HG03060 (cell line): ENCODE data around the gene KRTAP9-1.
"Not testable (repeated sequence)": the region's sequence is repeated elsewhere in the genome, so short reads cannot be mapped to it uniquely, and the experiment has no call there.

Experiments used
- ATAC-seq: cut with Tn5 transposase; IDR thresholded peaks from one replicate; pipeline ENCODE4 v1.9.1; 2021; ENCODE audit warnings: low read depth, moderate number of reproducible peaks; ENCODE audit not compliant: unreplicated experiment

KRTAP9-1 gene, protein sequence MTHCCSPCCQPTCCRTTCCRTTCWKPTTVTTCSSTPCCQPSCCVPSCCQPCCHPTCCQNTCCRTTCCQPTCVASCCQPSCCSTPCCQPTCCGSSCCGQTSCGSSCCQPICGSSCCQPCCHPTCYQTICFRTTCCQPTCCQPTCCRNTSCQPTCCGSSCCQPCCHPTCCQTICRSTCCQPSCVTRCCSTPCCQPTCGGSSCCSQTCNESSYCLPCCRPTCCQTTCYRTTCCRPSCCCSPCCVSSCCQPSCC

GRCh38 chr17:41189837-41190318, at the start of gene KRTAP9-1:
TSS of gene KRTAP9-1 (plus strand) at chr17:41189887. CDS start at chr17:41189887, 0 bp downstream.
- ATAC-seq, result not testable (repeated sequence)

DNA sequence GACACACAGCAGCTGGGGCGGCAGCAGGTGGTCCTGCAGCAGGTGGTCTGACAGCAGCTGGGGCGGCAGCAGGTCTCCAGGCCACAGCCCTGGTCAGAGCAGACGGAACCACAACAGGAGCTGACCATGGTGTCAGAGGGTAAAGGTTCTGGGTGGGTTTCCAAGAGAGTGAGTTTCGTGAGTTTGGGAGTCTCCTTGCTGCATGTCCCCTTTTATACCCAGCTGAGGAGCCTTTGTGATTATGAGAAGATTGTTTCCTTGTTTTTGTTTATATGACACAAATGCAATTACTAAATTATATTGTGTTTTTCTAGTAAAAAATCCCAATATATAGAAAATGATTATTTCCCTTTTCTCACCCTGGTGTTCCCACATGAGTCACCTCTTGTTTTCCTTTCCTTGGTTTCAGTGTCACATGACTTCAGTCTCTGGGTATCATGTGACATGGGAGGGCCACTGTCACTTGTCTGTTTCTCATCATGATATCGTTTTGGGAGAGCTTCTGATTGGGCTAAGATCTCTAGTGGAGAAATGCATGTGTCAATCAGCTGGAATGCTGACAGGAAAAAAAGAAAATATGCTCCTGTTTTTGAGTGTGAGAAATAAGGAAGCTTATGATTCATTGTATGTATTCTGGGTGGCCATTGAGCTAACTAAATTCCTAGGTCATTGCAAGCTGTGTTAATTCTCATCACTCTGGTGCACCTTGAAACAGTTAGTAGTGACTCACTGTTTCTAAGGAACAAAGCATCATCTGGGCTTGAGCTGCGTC, 49.1 kb upstream of the KRTAP9-1 start, which contains the start of gene KRTAP4-6:
Gene KRTAP4-6, minus strand, starts transcription at position 185 of the 772 bp plus-strand sequence. Its CDS starts 57 bp downstream, at position 128.
- ATAC-seq, result no peak

DNA sequence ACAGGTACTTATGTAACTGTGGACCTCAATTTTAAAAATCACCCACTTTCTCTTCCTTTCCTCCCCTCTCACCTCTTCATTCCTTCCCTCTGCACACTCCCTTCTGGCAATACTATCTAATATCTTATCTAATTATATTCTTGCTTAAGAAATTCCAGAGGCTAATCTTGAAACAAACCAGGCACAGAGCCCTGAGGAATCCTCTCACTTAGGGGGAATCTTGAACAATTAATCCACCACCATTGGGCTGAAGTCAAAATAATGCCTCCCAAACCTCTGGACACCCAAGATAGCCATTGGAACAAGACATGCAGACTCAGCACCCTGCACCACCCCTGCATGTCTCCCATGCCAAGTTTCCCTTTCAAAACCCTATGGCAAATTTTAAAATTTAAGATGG, 48.3 kb upstream of the KRTAP9-1 start:
- ATAC-seq, result no peak

DNA sequence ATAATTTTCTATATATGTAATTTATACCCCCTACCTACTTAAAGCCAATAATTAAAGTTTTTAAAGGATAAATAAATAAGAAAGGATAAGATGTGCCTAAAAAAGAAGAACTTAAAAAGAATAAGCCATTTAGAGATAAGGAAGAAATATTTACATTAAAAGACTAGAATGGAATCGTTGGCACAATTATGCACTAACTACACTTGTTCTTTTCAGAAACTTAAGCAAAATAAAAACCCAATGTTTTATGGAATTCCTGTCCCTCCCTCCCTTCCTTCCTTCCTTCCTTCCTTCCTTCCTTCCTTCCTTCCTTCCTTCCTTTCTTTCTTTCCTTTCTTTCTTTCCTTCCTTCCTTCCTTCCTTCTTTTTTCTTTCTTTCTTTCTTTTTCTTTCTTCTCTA, 44.8 kb upstream of the KRTAP9-1 start:
- no peak for ATAC-seq

DNA sequence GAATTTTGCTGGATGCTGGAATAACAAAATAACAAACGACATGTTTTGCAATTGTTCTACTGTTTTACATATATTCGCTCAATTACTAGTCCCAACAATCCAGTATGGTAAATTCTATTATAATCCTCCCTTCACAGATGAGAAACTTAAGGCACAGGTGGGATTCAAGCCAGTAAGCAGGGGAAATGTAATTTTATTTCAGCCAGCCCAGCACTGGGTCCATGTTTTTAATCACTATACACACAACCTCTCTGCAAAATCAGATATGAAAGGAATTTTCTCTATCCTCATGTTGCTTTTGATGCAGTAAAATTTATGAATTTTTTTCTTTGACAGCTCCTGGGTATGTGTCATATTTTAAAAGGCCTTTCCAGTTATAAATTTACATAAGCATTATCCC, 44.4 kb upstream of the KRTAP9-1 start:
- no peak for ATAC-seq

DNA sequence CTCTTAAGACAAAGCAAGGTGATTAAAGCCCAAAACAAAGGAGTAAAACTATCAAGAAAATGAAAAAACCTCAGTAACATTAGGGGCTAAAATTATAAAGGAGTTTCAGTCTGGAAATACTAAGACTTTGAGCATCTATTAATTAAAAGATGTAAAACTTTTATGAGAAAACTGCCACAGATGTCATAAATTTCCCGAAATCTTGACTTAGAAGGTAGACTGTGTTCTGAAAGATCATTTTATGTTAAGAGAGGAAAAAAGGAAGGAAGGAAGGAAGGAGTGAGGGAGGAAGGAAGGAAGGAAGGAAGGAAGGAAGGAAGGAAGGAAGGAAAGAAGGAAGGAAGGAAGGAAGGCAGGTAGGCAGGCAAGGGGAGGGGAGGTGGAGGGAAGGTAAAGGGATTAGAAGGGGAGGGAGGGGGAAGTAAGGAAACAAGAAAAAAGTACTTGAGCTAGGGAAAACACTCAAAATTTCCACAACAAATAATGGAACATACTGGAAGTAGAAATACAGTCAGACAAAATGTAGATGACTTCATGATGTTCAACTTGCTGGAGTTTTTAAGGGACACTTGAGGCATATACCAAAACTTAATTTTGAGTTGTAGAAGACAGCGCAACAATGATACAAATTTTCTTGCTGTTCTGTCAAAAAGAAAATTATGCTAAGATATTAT, 42.0 kb upstream of the KRTAP9-1 start:
- ATAC-seq, result no peak

GRCh38 chr17:41148971-41149651, 40.6 kb upstream of the KRTAP9-1 start:
- not testable (repeated sequence) for ATAC-seq

GRCh38 chr17:41149652-41149985, 40.1 kb upstream of the KRTAP9-1 start, which contains the start of gene KRTAP4-5:
TSS of gene KRTAP4-5 (minus strand) at chr17:41149825. CDS start at chr17:41149767, 58 bp downstream.
- ATAC-seq, result no peak

DNA sequence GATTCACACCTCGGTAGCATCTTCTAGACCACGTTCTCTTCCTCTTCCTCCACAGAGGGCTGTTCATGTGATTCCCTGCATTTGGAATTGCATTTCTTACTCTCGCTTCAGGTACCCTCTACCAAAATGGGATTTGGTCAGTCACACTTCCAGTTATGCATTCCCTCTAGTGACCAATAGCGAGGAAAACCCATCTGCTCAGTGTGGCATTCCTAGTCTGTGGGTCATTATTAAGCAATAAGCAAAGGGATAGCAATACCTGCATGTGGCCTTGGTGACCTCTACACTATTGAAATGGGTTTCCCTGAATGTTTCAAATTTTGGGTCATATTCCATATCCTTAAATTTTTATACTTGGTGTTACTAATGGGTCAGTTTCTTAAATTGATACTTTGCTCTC, 39.7 kb upstream of the KRTAP9-1 start:
- ATAC-seq, result no peak

DNA sequence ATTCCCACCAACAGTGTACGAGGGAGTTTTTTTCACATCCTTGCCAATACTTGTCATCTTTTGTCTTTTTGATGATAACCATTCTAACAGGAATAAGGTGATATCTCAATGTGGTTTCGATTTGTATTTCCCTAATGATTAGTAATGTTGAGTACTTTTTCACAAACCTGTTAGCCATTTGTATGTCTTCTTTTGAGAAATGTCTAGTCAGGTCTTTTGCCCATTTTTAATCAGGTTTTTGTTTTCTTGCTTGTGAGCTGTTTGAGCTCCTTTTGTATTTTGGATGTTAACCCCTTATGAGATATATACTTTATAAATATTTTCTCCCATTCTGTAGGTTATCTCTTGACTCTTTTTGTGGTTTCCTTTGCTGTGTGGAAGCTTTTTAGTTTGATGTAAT, 38.2 kb upstream of the KRTAP9-1 start:
- no peak for ATAC-seq

DNA sequence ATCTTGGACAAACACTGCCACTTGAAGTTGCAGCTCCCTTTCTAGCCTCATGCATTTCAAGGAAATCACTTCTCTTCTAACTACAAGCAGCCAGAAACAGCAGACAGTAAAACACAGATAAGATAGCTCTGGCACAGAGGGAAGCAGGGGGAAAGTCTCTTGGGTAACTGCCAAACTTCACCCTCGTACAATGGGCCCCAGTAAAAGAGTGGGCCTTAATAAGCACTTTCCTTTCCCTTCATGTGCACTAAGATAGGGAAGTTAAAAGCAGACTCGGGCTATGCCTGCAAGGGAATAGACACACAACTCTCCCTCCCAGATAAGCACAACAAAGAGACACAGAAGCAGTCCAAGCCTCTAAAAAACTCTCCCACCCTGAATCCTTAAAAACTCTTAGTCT, 35.8 kb upstream of the KRTAP9-1 start:
- no peak for ATAC-seq

- not testable (repeated sequence) for ATAC-seq
These were observed 29.5 kb upstream of the KRTAP9-1 start for GRCh38 chr17:41160190-41160589.

GRCh38 chr17:41160648-41161047, 29.0 kb upstream of the KRTAP9-1 start, which contains the start of gene KRTAP4-4:
TSS of gene KRTAP4-4 (minus strand) at chr17:41160748. CDS start at chr17:41160691, 57 bp downstream.
- no peak for ATAC-seq

DNA sequence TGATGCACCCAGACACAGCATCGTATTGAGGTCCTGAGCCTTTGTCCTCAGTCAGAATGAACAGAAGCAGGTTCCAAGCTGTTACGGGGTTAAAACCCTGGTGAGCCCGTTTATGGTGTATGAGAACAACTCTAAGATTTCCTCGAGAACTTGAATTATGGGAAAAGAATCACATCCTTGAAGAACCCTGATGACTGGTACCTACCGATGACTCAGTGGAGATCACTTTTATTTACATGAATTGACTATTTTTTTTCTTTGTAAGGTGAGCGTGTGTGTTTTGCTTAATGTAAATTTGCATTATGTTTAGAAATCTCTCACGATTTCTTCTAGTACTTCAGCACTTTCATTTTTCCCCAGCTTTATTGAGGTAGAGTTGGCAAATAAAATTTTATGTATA, 25.9 kb upstream of the KRTAP9-1 start:
- ATAC-seq, result no peak

DNA sequence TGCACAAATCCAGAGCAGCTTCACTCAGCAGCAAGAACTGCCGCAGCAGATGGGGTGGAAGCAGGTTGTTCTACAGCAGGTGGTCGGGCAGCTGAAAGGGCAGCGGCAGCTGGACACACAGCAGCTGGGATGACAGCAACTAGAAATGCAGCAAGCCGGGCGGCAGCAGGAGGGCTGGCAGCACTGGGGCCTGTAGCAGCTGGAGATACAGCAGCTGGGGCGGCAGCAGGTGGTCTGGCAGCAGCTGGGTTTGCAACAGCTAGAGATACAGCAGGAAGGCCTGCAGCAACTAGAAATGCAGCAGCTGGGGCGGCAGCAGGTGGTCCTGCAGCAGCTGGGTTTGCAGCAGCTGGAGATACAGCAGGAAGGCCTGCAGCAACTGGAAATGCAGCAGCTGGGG, 22.1 kb upstream of the KRTAP9-1 start:
- ATAC-seq, result no peak

DNA sequence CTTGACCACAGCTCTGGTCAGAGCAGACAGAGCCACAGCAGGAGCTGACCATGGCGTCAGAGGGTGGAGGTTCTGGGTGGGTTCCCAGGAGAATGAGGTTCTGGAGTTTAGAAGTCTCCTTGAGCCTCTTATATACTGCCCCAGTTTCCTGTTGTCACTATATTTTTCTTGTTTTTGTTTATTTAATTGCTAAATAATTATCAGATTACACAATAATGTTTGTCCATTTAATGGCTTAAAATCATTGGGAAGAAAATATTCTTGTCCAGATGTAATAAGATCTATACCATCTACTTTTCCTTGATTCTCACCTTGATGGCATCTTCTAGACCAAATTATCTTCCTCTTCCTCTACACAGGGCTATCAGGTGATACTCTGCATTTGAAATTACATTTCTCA, 21.6 kb upstream of the KRTAP9-1 start, which contains the start of gene KRTAP4-3:
Gene KRTAP4-3, minus strand, starts transcription at position 101 of the 400 bp plus-strand sequence. Its CDS starts 49 bp downstream, at position 52.
- ATAC-seq, result no peak

DNA sequence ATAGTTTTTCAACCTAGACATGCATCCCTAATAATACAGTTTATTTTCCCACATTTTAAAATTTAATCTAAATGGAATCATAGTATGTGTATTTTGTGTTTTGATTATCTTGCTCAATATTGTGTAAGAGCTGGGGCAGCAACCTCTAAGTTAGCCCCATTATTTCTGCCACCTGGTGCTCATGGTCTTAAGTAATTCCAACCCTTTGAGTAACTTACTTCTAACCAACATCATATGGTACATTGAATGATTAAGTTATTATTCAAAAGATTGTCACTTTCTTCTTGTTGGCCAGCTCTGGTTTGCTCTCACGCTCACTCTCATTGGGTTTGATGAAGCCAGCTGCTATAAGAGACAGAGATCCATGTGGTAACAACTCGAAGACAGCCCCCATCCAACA, 17.8 kb upstream of the KRTAP9-1 start:
- no peak for ATAC-seq

- no peak for ATAC-seq
These were observed 12.8 kb upstream of the KRTAP9-1 start for GRCh38 chr17:41176744-41177387.

- no peak for ATAC-seq
These were observed 11.9 kb upstream of the KRTAP9-1 start, which contains the start of gene KRTAP4-2 for GRCh38 chr17:41177727-41178271. TSS of gene KRTAP4-2 (minus strand) at chr17:41178221. CDS start at chr17:41178164, 57 bp downstream.
